ENCODE data around the gene CIAPIN1.
"Not testable (repeated sequence)": the region's sequence is repeated elsewhere in the genome, so short reads cannot be mapped to it uniquely, and the experiment has no call there.

The CIAPIN1 gene

DNA sequence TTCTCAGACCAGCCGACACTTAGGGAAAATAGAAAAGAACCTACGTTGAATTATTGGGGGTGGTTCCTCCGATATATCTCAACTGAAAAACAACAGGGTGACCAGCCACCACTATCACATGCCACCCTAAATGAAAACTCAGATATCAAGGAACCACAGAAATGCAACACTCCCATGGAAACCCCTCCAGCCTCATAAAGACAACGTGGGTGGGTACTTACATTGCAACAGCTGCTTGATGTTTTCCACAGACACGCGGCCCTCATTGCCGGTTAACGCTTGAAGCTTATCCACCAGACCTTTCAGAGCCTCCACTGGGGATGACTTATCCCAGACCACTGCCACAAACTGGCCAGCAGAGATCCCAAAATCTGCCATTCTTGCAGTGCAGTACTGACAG is 6.6 kb downstream of the CIAPIN1 start:
- DNase-seq (ENCODE audit: low read depth), result not testable (repeated sequence)

DNA sequence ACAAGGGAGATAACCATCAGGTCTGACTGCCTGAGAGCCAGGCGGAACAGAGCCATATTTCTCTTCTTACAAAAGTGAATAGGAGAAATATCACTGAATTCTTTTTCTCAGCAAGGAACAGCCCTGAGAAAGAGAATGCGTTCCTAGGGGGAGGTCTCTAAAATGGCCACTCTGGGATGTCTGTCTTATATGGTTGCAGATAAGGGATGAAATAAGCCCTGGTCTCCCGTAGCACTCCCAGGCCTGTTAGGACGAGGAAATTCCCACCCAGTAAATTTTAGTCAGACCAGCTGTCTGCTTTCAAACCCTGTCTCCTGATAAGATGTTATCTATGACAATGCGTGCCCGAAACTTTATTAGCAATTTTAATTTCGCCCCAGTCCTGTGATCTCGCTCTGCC is 7.2 kb downstream of the CIAPIN1 start:
- DNase-seq (ENCODE audit: low read depth), result not testable (repeated sequence)

DNA sequence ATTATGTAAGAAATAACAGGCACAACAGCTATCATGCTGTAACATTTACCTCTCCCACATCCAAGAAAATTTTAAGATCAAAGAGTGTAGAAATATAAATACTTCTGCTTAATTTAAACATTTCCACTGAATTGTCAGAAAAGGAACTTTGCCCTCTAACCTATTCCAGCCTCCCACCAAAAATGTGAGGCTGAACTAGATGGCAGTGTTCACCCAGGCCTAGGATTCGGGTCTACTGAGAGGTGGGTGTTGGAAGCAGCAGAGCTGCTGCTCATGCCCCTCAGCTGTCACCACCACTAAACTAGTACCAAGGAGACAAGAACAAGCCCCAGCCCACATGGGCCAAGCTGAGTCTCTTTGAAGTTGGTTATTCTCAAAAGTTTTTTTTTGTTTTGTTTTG is 11.3 kb downstream of the CIAPIN1 start:
- no peak for DNase-seq (ENCODE audit: low read depth)

DNA sequence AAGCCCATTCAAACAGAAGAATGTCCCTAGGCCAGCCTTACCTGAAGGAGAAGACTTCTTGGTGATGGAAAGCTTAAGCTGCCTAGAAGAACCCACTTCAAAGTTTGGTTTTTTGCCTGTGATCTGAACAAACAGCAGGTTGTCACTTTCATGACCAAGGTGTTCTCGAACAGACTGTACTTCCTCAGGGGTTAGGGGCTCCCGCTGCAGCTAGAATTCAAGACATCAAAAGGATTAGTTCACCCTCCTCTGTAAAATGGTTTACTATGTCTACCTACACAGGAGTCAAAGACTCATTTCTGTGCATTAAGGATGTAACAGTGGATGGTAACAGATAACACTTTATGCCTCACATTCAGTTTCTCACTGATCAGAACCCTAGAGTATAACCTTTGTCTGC is 13.2 kb downstream of the CIAPIN1 start:
- no peak for DNase-seq (ENCODE audit: low read depth)

DNA sequence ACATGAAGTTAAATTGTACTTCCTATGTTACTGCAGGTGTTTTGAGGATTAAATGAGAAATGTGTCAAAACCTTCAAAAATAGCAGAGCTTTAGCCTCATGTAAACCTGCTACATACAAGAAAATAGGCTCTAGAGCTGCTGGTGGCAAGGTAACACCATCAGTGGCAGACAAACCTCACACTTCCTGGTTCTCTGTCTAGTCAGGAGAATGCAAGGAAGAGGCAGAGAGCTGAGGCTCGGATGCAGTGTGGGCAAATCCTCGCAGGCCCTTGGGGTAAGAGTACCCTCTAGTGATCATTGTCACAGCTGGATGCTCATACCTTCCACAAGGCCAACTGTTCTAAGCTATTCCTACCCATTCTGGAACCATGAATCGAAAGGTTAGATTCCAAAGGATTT is 14.2 kb downstream of the CIAPIN1 start:
- DNase-seq (ENCODE audit: low read depth), result no peak

DNA sequence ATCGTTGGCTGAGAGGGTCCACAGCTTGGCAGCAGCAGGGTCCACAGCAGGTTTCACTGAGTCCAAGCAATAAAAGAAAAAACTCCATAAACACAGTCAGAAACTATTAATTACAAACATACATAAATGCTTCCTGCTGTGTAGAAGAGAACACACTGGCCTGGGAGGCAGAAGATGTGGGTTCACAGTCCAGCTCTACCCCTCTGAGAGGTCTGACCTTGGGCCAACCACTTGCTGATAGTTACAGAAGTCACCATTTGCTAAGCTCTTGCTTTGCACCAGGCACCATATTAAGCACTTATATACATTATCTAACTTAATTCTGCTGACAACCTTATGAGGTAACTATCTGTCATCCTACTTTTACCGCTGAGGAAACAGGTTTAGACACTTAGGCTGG is 14.7 kb downstream of the CIAPIN1 start:
- DNase-seq (ENCODE audit: low read depth), result no peak

DNA sequence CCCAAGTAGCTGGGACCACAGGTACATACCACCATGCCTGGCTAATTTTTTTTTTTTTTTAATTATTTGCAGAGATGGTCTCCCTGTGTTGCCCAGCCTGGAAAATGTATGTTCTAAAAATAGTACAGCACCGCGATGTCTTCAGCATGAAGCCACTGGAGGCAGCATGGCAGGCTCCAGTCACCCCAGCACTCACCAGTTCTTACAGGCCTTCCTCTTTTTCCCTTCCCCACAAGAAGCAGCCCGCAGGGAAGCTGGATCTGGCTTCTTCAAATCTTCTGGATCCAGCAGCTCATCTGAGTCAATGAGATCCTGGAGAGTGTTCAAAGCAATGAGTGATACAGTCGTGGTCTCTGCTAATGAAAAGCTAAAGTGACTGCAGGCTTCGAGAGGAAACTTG is 16.2 kb downstream of the CIAPIN1 start:
- no peak for DNase-seq (ENCODE audit: low read depth)

DNA sequence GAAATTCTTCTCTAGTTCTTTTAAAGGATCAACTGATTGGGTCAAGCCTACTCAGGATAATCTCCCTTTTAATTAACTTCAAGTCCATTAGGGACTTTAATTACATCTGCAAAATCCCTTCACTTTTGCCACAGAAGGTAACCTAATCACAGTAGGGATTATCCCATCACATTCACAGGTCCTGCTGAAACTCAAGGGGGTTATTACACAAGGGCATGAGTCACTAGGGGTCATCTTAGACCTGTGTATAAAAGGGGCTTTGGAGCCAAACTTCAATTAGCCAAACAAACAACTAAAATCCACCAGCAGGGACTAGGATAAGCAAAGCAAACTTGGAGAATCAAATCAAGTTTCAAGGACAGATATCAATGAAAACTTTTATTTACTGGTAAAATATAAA is 19.4 kb downstream of the CIAPIN1 start:
- DNase-seq (ENCODE audit: low read depth), result no peak

DNA sequence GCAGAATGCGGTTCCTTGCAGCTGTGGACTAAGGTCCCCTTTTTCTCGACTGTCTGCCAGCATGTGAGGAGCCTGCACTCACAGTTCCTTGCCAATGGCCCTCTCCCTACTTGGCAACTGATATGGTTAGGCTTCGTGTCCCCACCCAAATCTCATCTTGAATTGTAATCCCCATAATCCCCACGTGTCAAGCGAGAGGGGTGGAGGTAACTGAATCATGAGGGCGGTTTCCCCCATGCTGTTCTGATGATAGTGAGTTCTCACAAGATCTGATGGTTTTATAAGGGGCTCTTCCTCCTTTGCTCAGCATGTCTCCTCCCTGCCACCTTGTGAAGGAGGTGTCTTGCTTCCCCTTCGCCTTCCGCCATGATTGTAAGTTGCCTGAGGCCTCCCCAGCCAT is 19.9 kb downstream of the CIAPIN1 start:
- no peak for DNase-seq (ENCODE audit: low read depth)

DNA sequence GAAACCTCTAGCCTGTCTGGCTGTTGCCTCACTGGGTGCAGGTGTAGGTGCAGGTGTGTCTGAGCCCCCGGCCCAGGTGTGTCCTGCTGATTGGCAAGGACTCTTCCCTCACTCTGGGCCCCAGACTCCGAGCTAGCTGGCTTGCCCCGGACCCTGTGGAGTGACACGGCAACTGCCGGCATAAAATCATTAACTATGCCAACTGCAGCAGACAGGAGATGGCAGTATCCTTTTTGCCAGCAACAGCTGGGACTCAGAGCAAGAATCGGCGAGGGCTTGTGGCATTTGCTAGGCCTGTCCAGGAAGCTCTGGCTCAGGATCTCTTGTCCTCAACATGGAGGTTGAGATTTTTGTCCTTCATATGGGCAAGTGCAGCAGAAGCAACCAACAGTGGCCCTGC is 20.8 kb downstream of the CIAPIN1 start:
- no peak for DNase-seq (ENCODE audit: low read depth)

DNA sequence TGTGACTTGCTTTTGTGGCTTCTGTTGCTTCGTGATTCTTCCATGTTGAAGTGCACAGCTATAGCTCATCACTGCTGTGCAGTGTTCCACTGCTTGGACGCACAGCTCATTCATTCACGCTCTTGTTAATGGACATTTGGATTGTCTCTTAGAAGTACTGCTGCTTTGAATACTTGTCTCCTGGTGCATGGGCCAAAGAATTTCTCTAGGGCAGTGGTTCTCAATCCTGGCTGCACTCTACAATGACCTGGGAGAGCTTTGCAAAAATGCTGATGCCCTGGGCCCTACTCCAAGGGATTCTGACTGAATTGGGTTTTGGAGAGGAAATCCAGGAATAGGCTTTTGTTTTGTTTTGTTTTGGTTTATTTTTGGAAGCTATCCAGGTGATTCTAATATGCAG is 22.6 kb downstream of the CIAPIN1 start:
- DNase-seq (ENCODE audit: low read depth), result no peak

DNA sequence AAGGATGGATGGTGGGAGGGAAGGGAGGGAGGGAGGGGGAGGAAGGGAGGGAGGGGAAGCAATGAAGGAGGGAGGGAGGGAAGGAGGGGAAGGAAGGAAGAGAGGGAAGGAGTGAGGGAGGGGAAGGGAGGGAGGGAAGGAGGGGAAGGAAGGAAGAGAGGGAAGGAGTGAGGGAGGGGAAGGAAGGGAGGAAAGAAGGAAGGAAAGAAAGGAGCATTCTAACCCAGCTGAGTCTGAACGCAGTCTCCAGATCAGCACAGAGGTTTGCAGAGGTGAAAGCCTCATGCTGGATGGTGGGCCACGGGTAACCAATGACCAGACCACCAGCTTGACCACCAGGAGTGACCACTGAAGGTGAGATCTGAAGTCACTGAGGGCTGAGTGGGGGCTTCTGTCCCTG is 24.0 kb downstream of the CIAPIN1 start:
- no peak for DNase-seq (ENCODE audit: low read depth)

DNA sequence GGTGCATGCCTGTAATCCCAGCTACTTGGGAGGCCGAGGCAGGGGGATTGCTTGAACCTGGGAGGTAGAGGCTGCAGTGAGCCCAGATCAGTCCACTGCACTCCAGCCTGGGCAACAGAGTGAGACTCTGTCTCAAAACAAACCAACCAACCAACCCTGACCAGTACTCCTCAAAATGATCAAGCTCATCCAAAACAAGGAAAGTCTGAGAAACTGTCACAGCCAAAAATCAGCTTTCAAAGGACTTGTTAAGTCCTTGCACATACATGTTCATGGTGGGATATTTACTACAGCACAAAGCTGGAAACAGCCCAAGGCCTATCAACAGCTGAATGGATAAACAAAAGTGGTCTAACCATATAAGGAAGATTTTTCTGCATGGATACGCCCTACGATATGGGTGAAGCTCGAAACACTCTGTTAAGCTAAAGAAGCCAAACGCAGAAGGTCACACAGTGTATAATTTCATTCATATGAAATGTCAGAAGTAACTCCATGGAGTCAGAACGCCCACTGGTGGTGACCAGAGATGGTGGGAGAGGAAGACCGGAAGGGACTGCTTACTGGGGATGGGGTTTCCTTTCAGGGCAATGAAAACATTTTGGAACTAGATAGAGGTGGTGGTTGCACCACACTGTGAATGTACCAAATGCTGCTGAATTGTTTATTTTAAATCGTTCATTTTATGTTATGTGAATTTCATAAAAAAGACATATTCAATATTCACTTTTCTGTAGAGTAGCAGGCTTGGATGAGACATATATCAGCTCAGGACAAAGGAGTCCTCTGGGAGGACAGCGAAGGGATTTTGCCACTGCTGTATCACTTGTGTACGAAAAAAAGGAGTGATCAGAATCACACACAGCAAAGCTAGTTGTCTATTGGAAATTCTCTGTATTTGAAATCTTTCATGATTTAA is 24.9 kb downstream of the CIAPIN1 start:
- no peak for DNase-seq (ENCODE audit: low read depth)

DNA sequence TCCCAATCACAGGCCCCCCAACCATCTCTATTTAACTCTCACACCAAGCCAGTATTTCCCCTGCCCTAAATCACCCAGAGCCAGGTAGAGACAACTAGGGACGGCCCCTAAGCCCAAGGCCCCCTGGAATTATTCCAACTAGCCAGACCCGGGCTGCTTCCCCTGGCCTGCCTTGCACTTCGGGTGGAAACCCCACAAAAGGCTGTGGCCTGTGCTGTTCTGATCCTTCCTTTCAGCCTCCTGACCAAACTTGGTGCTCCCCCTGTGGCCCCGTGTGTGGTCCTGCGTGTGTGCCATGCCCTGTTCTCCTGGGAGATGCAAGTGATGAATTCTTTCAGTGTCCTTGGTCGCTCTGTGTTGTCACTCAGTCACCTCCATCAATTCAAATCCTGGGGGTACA is 27.7 kb downstream of the CIAPIN1 start:
- no peak for DNase-seq (ENCODE audit: low read depth)

DNA sequence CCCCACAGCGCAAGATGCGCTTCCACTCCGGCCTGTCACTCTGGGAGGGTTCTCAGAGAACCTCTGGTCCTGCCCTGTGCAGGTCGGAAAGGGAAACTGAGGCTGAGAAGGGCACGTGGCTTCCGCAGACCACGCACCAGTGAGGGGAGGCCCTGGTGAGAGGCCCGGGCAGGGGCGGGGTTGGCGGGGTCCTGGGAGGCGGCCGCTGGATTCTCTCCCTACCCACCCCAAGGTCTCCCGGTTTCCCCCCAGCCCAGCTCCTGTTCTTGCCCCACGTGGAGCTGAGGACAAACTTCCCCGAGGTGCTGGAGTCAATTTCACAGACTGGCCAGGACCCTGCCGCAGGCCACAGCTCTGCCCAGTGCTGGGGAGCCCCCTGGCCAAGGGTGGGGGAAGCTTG is 31.1 kb downstream of the CIAPIN1 start:
- DNase-seq (ENCODE audit: low read depth), result no peak

DNA sequence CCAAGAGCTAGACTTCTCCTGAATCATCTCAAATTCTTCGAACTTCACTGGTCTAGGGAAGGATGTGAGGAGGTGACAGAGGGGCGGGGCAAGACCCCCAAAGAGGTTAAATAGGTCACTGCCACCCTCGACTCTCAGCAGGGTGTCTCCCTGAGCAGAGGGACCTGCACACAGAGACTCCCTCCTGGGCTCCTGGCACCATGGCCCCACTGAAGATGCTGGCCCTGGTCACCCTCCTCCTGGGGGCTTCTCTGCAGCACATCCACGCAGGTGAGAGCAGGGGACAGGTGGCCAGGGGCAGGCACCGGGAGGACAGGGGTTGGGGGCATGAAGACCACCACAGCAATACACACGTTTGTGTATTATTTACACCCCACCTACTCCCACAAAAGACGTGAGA is 33.5 kb downstream of the CIAPIN1 start:
- DNase-seq (ENCODE audit: low read depth), result no peak

DNA sequence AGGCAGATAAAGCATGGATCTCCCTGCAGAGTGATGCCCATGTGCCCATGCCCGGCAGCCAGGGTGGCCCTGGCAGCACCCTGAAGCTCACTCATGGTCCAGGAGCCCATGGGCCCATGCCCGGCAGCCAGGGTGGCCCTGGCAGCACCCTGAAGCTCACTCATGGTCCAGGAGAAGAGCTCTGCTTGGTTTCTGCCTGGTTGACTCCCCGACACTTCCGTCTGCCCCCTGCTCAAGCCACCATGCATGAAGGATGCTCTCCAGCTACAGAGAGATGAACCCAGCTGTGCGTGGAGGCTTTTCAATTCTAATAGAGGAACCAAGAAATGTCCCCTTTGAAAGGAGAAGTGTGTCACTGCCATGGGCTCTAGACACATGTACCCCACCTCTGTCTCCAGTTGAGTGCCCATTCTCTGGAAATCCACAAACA is 33.9 kb downstream of the CIAPIN1 start:
- no peak for DNase-seq (ENCODE audit: low read depth)

DNA sequence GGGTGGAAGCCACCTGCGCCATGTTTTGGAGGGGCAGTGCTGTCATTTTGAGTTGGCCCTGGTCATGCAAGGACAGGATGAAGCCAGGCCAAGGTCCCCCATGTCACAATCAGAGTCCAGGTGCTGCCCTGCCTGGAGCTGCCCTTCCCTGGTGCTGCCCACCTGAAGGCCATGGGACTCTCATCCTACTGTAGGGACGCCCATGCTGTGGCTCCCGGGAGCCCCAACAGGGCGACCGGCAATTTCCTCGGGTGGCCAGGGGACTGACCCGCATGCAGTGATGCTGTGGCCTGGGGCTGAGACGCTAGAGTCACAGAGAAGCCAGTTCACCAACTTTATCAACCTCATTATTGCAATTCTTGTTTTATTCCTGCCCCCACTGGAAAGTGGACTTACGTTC is 34.6 kb downstream of the CIAPIN1 start:
- no peak for DNase-seq (ENCODE audit: low read depth)

DNA sequence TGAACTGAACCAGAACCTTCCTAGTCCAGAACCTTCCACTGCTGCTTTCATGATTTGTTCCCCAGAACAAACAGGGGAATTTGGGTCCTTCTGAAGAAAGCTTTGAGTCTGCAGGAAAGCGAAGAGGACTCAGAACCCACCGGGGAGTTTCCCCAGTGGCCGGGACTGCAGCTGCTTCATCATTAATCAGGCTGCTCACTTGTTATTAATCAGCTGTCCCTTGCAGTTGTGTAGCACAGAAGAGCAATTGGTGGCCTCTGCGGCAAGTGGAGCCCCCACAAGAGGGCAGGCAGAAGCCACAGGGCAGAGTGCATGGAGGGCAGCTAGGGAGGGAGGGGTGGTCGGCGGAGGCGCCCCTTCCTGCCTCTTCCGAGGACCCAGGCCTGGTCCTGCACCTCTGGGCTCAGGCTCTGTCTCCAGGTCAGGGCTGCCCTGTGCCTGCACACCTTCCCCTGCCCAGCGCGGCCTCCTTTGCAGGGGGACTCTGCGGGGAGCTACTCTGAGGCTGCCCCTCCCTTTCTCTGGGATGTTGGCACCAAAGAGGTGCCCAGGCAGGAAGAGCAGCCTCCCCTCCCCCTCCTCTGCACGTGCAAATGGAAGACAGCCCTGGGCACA is 35.7 kb downstream of the CIAPIN1 start:
- no peak for DNase-seq (ENCODE audit: low read depth)

DNA sequence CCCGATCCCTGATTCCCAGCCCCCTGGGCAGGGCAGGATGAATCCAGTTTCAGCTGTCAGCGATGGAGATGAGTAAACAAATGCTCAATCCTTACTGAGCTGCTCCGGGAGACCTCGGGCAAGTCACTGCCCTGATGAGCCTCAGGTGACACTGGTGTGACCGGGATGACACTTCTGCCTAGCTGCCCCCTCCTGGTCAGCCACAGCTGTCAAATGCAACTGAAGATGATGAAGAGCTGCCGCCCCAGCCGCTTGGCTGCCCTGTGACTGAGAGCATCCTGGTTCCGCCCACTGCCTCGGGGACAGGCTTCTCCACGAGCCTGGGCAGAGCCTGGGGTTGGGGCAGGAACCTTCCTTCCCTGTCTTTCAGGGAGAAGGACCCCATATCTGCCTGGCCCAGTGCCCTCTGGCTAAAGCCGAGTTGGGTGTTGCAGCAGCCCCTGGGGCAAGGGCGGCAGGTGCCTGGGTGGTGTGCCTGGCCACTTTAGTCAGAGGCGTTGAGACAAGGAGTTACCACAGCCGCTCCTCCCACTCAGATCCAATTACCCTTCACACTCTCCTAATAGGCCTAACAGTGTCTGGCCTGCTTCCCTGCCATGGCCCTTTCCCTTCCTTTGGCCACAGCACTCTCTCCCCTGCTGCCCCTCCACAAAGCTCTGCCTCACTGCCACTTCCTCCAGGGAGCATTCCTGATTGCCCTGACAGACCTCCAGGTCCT is 37.2 kb downstream of the CIAPIN1 start:
- DNase-seq (ENCODE audit: low read depth), result no peak

DNA sequence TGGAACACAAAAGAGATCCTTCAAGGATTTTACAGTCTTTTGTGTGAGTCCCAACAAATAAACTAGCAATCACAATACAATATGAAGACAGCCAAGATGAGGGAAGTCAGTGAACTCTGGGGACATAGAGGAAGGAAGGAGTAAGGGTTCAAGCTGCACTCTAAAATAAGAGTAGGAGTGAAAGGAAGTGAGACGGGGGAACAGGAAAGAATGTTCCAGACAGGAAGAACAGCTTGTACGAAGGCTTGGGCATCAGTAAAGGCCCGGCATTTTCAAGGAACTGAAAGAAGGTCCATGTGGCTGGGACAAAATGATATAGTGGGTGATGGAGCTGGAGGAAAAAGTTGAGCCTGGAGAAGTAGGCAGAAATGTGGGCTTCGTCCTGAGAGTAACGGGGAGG is 38.1 kb downstream of the CIAPIN1 start:
- no peak for DNase-seq (ENCODE audit: low read depth)

DNA sequence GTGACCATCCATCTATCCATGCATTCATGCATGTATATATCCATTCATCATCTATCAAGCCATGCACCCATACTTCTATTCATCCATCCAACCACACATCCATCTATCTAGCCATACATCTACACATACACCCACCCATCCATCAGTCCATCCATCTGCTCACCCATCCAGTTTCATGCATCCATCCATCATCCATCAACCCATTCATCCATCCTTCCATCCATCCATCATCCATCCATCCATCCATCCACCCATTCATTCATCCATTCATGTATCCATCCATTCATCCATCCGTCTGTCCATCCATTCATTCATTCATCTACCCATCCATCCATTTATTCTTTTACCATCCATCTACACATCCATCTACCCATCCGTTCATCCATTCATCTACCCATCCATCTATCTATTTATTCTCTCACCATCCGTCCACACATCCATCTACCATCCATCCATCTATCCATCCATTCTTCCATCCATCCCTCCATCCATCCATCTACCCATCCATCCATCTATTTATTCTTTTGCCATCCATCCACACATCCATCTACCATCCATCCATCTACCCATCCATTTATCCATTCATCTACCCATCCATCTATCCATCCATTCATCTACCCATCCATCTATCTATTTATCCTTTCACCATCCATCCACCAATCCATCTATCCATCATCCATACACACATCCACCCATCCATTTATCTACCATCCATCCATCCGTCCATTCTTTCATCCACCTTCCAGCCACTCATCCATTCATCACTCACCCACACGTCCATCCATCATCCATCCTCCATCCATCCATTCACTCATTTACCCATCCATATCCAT is 39.4 kb downstream of the CIAPIN1 start:
- no peak for DNase-seq (ENCODE audit: low read depth)

Measured in activated T-cell treated with anti-CD3 and anti-CD28 coated beads for 24 hours (primary cell).